Activated CD8-positive, alpha-beta memory T cell treated with anti-CD3 and anti-CD28 coated beads for 1 hour (primary cell): ENCODE measurements around the gene NDUFC2.
"Not testable (repeated sequence)": the region's sequence is repeated elsewhere in the genome, so short reads cannot be mapped to it uniquely, and the experiment has no call there.

Experiments
- DNase-seq, 2 donors: peaks; one replicate each; pipeline ENCODE4 v3.0.0-alpha.2; 2020; ENCODE audit warnings: low read depth in 1 of 2; ENCODE audit errors: extremely low read depth in 1 of 2

NDUFC2 gene

GRCh38 chr11:78032090-78032489, 47.6 kb downstream of the NDUFC2 start:
- no peak for DNase-seq

GRCh38 chr11:78031629-78032028, 48.0 kb downstream of the NDUFC2 start:
- DNase-seq: no peak

- no peak for DNase-seq
Measured at GRCh38 chr11:78030429-78031325, 49.0 kb downstream of the NDUFC2 start.

- not testable (repeated sequence) for DNase-seq
Measured at GRCh38 chr11:78028423-78028822, 51.2 kb downstream of the NDUFC2 start.

- DNase-seq: no peak
Measured at GRCh38 chr11:78027759-78028158, 51.9 kb downstream of the NDUFC2 start.

DNA sequence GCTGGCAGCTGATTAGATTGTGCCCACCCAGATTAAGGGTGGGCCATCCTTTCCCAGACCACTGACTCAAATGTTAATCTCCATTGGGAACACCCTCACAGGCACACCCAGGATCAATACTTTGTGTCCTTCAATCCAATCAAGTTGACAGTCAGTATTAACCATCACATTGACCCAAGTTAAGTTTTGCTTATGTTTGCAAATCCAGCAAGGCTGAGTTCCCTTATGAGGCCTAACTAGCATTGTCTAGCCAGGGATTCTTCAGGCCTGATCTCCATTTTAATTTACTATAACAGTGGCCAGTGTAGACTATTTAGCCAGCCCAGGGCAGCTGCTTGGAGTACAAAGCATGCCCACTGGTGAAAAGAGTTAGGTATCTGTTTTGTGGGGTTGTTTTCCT, 54.3 kb downstream of the NDUFC2 start:
- DNase-seq: no peak

DNA sequence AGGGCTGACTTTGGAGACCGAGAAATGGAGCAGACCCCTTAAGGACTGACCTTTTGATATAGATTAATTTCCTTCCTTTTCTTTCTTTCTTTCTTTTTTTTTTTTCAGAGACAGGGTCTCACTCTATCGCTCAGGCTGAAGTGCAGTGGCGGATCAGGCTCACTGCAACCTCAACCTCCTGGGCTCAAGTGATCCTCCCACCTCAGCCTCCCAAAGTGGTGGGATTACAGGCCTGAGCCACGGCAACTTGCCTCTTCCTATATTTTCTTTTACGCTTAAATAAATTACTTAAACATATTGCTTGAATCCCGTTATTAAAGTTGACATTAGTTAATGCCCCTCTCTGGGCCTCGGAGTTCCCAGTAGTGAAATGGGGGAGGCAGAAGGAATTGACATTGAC, 56.2 kb downstream of the NDUFC2 start:
- no peak for DNase-seq

DNA sequence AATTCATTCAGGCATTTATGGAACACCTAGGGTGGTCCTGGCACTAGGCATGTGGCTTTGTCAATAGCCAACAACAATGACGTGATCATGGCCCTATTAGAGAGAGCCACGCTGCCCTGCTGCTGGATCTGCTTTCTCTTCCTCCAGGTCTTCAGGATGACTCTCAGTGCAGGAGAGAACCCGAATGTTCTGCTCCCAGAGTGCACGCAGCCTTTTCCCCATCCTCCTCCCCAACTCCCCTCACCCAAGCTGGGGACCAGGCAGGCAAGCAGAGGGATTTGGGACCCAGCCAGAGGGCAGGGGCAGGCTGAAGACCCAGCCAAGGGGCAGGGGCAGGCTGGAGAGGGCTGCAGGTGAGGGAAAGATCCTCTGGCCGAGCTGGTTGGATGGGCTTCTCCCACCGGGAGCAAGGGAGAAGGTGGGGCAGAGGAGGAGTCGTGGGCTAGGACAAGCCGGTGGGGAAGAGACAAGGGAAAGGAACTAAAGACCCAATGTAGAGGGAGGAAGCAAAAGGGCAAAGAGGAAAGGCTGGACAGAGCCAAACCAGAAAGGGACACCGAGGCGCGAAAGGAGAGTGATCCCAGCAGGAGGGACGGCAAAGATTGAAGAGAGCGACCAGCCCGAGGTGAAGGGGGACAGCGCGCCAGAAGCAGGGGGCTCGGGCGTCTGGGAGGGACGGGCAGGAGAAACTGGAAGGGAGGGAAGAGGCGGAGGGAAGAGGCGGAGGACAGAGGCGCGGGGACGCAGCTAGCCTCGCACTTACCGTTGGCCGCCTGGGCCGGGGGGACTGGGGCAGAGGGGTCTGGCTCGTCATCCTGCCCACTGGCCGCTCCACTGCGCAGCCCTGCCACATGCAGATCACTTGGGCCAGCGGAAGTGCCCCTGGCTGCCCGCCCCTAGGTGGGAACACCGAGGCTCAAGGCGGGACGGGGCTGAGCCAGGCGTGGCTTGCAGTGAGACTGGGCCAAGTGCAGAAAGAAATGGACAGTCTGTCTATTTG, 57.0 kb downstream of the NDUFC2 start, which contains the start of gene KCTD14:
KCTD14 (minus strand) TSS at position 880 of the 1,000 bp plus-strand sequence; CDS start at position 853, 27 bp downstream.
- no peak for DNase-seq

GRCh38 chr11:78021611-78022010, 58.1 kb downstream of the NDUFC2 start:
- DNase-seq: no peak

DNA sequence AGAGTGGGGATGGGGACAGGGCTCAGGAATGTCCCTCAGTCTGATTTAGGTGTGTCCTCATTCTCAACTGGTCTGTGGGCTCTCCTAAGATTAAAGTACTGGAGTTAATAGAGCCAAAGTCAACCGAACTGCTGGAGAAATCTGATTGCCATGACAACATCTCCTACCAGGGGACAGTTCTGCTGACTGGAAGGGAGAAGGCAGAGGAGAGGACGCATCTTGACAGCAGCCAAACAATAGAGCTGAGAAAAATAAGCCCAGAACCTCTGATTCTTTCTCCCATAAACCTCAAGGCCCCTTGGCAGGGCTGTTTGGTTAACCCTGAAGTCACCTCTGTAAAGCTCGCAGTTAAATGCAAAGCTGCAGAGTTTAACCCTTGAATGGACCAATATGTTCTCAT, 59.4 kb downstream of the NDUFC2 start:
- no peak for DNase-seq

GRCh38 chr11:78019808-78020207, 59.9 kb downstream of the NDUFC2 start:
- DNase-seq: no peak
